ENCODE measurements around the gene SAMD10. TPM values are rescaled to one million over a fixed set of nuclear protein-coding genes. Genes with fewer than 3 reads are reported as not detected.

SAMD10 gene
- total and polyA plus RNA-seq, 8 donors: 1.3 to 7.3 (median 3.6) TPM

GRCh38 chr20:63946986-63947637 lies 32.3 kb downstream of the SAMD10 start:
- FAIRE-seq: no peak

GRCh38 chr20:63945921-63946920 lies 33.2 kb downstream of the SAMD10 start:
- Histone ChIP-seq H3K27ac (no peak overlapping the region), H3K27me3 (no peaks in the 10 kb centered on the region), H3K36me3 (peaks cover 0 to 34% (median 7%) of the 10 kb centered on the region in 3 donors), H3K9me3 (no peaks in the 10 kb centered on the region), H3K4me3 (no peak overlapping the region), H3K4me1 (peaks cover 13 to 31% (median 22%) of the 10 kb centered on the region in 3 donors)
- DNase-seq: peak in 3 of 6 donors; percentile 39 to 80 (median 61)
- FAIRE-seq: no peak
- 91 to 93% methylated on average over 37 to 39 of the region's 39 CpGs for WGBS, 2 donors
- intact Hi-C loops (cut with DNase I): no loop called here
- ATAC-seq: no peak
- TF ChIP-seq CTCF (IDR thresholded peaks at IDR 0.05): no peak

More at GRCh38 chr20:63946986-63947637, 32.3 kb downstream of the SAMD10 start:
- Histone ChIP-seq H3K9me3 (no peaks in the 10 kb centered on the region), H3K4me3 (no peak overlapping the region), H3K27me3 (no peaks in the 10 kb centered on the region), H3K36me3 (peaks cover 0 to 34% (median 7%) of the 10 kb centered on the region in 3 donors), H3K4me1 (peaks cover 14 to 31% (median 23%) of the 10 kb centered on the region in 3 donors), H3K27ac (no peak overlapping the region)
- 69 to 71% methylated on average over 15 of the region's 15 CpGs for WGBS, 2 donors
- peak in 4 of 6 donors; percentile 23 to 70 (median 46) for DNase-seq
- ATAC-seq: no peak
- intact Hi-C loops (cut with DNase I): no loop called here
- TF ChIP-seq CTCF (IDR thresholded peaks at IDR 0.05): no peak

- FAIRE-seq: no peak
These were observed 34.3 kb downstream of the SAMD10 start for GRCh38 chr20:63945031-63945658.

More at GRCh38 chr20:63945031-63945658, 34.3 kb downstream of the SAMD10 start:
- 84 to 86% methylated on average over 17 of the region's 17 CpGs for WGBS, 2 donors
- Histone ChIP-seq H3K27ac (no peak overlapping the region), H3K27me3 (no peaks in the 10 kb centered on the region), H3K4me1 (peaks cover 10 to 20% (median 13%) of the 10 kb centered on the region in 3 donors), H3K4me3 (no peak overlapping the region), H3K36me3 (peaks cover 3 to 45% (median 16%) of the 10 kb centered on the region in 3 donors), H3K9me3 (no peaks in the 10 kb centered on the region)
- no peak for ATAC-seq
- intact Hi-C loops (cut with DNase I): no loop called here
- no peak for TF ChIP-seq CTCF (IDR thresholded peaks at IDR 0.05)
- peak in 2 of 6 donors; percentile 50 to 51 for DNase-seq
